NK-92 (cell line): ENCODE measurements around the gene WDFY2.

Experiments
- DNase-seq: peaks from one replicate; lab custom pipeline; 2025; ENCODE audit not compliant: unreplicated experiment; lab: John Stamatoyannopoulos, UW

Gene WDFY2

GRCh38 chr13:51733374-51734298, 149.4 kb downstream of the WDFY2 start:
- no peak for DNase-seq

- no peak for DNase-seq
These were observed 150.5 kb downstream of the WDFY2 start for GRCh38 chr13:51734786-51735185.

- no peak for DNase-seq
These were observed 153.3 kb downstream of the WDFY2 start for GRCh38 chr13:51737609-51738008.

DNA sequence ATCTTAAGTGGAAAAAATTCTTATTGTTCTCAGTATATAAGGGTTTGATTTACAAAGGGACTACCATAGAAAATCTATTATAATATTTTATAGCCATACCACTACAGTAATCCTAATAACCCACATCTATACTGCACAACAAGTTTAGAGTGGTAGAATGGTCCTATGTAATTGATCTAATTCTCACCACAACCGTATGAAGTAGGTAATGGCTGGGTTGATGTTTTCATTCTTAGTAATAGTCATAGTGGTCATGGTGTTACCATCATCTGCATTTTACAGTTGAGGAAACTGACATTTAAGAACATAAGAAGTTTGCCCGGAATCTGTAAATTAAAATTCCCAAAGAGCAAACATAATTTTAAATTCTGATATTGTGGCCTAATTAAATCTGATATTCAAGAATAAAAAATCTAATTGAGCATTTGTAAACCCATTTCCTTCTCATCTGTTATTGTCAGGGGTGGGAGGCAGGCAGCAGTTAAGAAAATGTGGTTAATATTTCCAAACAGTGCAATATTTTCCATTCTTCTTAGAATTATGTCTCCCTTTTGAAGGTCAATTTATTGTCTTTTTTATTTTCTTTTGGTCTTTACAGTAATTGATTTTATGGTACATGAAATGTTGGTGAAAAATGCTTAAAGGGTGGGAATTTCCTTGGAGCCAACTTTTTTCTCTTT, 154.1 kb downstream of the WDFY2 start:
- DNase-seq = no peak

DNA sequence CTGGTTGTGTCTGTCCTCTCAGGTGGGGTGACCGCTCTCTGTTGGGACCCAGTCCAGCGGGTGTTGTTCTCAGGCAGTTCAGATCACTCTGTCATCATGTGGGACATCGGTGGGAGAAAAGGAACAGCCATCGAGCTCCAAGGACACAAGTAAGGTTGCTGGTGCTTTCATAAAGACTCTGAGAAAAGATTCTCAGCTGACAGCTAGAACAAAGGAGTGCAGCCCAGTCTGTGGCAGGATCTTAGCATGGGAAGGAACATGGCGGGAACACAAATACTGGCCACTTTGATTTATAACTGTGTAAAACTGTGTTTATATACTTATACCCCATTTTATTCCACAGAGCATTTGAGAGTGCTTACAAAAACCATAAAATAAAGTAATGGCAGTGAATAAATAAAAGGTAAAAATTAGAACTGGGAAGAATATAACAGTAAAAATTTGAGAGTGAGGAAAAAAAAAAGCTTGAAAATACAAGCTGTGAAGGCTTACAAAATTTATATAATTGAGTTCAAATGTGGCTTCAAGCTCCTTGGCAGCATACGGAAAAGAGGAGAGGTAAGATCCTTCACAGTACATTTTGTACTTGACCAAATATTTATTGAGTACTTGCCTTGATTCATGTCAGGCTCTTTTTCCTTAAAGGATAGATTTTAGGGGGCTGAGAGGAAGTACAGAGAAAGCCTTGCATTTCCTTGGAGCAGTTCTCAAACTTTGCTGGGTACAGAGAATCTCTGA, 154.9 kb downstream of the WDFY2 start:
- DNase-seq = no peak

- DNase-seq = no peak
These were observed 156.4 kb downstream of the WDFY2 start for GRCh38 chr13:51740698-51741097.

- DNase-seq = no peak
These were observed 157.8 kb downstream of the WDFY2 start for GRCh38 chr13:51742031-51742430.

- no peak for DNase-seq
These were observed 158.3 kb downstream of the WDFY2 start for GRCh38 chr13:51742611-51743010.

- DNase-seq = no peak
These were observed 161.0 kb downstream of the WDFY2 start for GRCh38 chr13:51745243-51745642.

- DNase-seq = no peak
These were observed 162.5 kb downstream of the WDFY2 start for GRCh38 chr13:51746802-51747201.

DNA sequence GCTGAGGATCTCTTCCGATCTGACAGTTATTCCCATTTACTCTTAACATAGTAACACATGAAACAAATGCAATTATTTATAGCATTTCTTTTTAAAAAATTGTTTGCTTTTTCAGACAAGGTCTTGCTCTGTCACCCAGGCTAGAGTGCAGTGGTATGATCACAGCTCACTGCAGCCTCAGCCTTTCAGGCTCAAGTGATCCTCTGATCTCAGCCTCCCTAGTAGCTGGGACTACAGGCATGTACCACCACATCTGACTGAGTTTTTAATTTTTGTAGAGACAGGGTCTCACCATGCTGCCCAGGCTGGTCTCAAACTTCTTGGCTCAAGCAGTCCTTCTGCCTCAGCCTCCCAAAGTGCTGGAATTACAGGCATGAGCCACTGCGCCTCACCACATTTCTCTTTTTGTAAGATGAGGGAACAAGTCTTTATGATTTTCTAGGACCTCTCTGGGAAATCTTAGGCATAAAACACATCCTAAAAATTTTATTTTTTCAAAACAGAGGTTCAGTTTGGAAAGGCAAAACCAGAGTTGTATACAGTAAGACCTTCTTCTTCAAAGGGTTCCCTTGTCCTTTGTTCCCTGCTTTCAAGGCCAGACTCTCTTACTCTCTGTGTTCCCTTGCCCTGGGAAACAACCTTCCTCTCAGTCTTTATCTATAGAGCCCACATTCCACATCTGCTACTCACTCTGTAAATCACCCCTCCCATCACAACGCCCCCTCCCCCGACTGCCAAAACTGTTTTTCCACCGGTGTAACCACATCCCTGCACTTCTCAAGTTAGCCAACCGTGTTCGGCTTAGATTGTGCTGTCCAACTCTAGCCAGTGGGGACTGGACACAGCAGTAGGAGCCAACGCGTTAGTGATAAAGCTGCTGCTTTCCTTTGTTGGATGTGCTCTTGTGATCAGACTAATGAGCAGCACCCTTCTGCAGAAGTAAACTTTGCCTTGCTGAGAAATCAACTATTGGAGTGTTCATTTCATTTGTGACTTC, 163.5 kb downstream of the WDFY2 start:
- DNase-seq = no peak

- DNase-seq = no peak
These were observed 172.4 kb downstream of the WDFY2 start for GRCh38 chr13:51756651-51757050.

GRCh38 chr13:51758691-51759090, 174.4 kb downstream of the WDFY2 start:
- DNase-seq = no peak

DNA sequence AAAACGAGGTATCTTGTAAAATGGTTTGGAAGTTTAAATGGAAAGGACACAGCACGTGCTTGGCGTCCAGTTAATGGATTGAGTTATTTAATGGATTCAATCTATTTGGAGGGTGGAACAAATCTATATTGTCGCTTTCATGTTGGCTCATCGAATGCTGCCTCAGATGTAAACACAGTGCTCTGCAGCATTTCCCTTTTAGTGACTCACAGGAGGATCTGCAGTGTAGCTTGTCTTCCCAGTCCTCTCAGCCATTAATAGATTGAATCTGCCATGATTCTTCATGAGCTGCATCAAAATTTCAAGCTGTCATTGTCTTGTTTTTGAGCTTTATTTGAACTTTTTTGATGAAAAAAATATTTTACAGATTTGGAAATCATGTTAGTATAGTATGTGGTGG, 175.0 kb downstream of the WDFY2 start:
- DNase-seq = no peak

DNA sequence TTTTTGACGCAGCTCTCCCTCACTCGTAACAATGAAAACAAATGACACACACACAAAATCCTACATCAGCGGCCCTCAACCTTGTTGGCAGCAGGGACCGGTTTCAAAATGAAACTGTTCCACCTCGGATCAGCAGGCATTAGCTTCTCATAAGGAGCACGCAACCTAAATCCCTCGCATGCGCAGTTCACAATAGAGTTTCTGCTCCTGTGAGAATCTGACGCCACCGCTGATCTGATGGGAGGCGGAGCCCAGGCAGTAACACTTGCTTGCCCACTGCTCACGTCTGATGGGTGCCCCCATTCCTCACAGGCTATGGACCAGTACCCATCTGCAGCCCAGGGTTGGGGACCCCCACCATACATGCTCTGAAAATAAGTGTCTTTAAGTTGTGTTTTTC, 176.3 kb downstream of the WDFY2 start:
- no peak for DNase-seq

- no peak for DNase-seq
These were observed 177.5 kb downstream of the WDFY2 start for GRCh38 chr13:51761643-51762350.

GRCh38 chr13:51763486-51763885, 179.2 kb downstream of the WDFY2 start:
- DNase-seq = no peak

DNA sequence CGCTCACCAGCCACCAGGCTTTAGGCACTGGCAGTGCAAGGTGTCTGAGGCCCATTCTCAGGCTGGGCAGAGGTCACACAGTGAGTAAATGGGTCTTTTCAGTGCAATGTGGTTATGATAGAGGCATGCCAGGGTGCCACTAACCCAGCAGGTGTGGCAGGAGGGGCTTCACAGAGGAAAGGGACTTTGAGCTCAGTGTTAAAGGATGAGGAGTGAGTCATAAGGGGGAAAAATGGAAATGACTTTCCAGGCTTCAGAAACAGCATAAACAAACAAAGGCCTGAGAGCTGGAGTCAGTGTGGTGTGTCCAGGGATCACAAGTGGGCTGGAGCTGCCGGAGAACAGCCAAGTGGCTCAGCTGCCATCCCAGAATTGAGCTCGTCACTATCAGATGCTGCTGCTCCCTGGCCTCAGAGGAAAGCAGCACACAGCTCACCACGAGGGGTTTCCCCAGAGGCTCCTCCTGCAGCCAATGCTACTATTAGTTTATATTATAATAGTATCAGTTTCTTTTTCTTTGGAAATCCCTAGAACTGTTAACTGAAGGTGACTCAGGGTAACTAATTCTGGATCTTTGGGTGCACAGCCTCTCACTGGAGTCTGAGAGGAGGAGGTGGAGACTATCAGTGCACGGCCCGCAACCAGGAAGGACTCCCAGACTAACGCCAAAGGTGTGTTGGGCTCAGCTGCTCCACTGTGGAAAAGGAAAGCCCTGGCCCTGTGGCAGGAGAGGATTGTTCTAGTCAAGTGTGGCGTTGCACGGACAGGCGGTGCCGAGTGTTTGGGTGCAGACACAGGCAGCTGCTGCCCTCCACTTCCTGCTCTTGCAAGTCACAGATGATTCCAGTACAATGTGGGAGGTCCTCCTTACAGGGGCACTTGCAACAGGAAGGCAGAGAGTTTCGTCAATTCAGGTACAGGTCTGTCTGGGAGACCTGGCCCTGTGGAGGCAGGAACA, 180.2 kb downstream of the WDFY2 start:
- DNase-seq = no peak

DNA sequence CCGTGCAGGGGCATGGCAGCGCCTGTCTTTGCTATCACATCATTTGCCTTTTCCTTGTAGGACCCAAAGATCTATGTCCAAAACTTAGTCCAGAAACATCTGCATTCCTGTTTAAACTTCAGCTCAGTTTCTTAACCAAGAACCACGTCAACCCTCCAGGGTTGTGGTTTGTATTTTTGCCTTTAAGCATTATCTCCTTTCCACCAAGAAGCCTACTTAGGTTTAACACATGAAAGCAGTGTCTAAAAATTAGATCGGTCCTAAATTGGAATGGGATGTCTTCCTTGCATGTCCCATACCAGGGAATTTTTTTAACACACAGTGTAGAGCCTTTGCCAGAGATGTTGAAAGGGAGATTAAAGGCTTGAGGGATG, 180.9 kb downstream of the WDFY2 start:
- DNase-seq = no peak
